GM19193 (cell line): Measurements from ENCODE around the gene ZPR1.

Experiments
- POLR2A ChIP-seq: IDR thresholded peaks from 4 replicates; pipeline ENCODE4 v1.6.1; 2011; ENCODE audit not compliant: insufficient read depth, insufficient read length; ENCODE audit errors: extremely low read depth

ZPR1 gene

DNA sequence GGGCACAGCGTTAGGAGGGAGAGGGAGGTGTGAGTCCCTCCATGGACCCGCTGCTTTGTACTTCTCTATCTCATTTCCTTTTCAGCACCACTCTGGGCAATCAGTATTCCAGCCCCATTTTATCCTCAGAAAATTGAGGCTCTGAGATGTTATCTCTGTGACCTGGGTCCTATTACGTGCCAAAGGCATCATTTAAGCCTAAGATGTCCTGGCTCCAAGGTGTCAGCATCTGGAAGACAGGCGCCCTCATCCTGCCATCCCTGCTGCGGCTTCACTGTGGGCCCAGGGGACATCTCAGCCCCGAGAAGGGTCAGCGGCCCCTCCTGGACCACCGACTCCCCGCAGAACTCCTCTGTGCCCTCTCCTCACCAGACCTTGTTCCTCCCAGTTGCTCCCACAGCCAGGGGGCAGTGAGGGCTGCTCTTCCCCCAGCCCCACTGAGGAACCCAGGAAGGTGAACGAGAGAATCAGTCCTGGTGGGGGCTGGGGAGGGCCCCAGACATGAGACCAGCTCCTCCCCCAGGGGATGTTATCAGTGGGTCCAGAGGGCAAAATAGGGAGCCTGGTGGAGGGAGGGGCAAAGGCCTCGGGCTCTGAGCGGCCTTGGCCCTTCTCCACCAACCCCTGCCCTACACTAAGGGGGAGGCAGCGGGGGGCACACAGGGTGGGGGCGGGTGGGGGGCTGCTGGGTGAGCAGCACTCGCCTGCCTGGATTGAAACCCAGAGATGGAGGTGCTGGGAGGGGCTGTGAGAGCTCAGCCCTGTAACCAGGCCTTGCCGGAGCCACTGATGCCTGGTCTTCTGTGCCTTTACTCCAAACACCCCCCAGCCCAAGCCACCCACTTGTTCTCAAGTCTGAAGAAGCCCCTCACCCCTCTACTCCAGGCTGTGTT, 41.1 kb upstream of the ZPR1 start:
- no peak for TF ChIP-seq POLR2A

DNA sequence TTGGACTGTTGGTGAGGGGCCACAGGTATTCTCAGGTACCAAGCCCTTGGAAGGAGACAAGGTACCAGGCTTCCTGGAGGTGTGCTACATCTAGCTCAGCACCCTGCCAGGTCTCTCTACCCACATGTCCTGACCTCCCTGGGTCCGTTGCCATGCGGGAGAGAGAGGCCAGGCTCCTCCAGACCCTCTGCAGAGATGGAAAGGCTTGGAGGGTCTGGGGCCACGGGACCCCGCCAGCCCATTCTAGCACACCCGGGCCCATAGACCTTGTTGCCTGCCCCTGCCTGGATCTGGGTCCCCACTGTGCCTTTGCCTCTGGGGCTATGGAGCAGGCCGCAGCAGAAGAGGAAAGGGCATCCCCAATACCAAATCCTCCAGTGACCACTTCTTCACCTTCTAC, 39.6 kb upstream of the ZPR1 start:
- TF ChIP-seq POLR2A: no peak

DNA sequence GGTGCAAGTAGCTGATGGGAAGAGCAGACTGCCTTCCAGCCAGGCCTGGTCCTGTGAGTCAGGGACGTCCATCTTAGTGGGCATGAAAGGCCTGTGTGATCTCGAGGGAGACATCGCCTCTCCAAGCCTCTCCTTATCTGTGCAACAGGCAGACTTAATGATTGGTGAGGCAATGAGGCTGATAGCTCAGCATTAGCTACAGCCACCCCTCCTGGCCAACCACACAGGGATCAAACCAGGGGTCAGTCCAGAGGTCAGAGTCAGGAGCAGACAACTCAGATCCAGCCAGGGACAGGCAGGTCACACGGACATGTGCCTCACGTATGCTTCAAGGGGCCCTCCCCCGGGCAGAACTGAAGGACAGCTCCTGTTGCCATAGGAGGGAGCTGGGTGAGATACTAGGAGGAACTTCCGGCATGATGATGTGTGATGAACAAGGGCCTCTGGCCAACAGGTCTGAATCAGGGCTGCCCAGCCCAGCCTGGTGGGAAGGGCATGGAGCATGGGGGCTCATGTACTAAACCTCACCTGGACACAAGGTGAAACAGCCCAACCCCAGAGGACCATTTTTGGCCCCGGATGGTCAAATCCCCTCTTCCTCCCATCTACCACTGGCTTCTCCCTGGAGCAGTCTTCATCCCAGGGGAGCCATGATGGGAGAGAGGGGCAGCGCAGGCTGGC, 39.1 kb upstream of the ZPR1 start:
- TF ChIP-seq POLR2A: no peak

GRCh38 chr11:116825854-116826750, 38.3 kb upstream of the ZPR1 start:
- no peak for TF ChIP-seq POLR2A

GRCh38 chr11:116825434-116825833, 37.6 kb upstream of the ZPR1 start:
- TF ChIP-seq POLR2A: no peak

DNA sequence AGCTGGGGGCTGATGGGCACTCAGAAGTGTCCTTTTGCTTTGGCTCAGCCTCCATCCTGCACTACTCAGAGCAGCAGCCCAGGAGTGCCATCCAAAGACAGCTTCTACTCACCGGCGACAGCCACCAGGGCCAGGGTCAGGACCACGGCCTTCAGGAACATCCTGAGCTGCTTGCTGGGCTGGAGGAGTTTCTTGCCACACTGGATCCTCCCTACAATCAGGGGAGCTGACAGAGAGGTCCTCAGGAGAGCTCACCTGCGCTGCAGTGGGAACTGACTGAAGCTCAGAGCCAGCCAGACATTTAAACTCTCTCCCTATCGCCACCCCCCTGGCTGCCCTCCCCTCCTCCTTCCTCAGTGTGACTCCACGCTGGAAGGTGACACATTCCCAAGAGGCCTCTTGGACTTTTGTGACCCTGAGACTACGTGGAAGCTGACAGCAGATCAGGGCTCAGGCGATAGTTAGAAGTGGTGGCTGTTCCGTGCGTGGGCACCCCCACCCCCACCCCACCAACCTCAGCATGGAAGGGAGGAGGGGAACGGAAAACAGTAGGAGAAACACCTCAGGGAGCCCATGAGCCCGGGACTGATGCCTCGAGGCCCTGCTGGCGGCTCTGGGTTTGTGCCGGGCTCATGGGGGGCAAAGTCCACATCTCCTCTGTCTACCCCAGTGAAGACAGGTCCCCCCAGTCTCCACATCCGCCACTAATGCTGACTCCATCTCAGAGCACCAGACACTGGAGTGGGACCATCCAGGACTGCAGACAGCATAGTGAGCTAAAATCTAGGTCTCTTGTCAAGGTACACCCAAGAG, 35.4 kb upstream of the ZPR1 start, which contains the start of gene APOA4:
TSS of gene APOA4 (minus strand) at position 274 of the 813 bp plus-strand sequence. CDS start at position 161, 113 bp downstream.
- no peak for TF ChIP-seq POLR2A

- TF ChIP-seq POLR2A: no peak
Measured at GRCh38 chr11:116822575-116822974, 34.8 kb upstream of the ZPR1 start.

DNA sequence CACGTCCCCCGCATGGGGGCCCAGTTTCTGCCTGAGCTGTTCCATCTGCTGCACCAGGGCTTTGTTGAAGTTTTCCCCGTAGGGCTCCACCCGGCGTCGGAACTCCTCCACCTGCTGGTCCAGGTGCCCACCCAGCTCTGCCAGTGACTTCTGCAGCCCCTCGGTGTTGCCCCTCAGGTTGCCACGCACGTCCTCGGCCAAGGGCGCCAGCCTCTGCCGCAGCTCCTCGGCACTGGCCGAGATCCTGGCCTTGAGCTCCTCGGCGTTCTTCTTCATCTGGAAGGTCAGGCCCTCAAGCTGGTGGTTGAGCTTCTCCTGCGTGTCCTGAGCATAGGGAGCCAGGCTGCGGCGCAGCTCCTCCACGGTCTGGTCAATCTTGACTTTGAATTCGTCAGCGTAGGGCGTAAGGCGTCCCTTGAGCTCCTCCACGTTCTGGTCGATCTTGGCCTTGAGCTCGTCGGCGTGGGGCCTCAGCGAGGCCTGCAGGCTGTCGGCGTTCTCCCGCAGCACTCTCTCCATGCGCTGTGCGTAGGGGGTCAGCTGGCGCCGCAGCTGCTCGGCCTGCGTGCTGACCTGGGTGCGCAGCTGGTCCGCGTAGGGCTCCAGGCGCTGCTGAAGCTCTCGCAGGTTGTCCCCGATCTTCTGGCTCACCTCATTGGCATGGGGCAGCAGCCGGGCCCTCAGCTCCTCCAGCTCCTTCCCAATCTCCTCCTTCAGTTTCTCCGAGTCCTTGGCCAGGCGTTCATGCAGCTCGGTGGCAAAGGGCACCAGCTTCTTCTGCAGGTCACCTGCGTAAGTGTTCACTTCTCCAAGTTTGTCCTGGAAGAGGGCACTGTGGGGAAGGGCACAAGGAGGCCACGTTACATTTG, 33.5 kb upstream of the ZPR1 start:
- no peak for TF ChIP-seq POLR2A

DNA sequence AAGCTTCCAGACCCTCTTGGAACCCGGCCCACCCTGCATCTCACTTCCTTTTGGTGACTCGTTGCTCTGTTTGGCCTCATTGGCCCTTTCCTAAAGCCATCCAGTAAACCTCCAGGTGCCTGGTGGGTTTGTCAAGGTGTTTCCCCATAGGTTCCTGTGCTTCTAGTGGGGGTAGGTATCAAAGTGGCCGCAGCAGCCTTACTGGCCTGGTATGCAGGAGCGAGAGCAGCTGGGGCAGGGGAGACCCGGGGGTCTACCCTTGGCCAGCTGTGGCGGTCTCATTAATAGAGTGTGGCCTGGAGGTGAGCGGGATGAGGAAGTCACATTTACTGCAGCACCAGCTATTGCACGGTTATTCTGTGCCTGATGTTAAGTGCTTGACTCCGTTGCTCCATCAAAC, 31.2 kb upstream of the ZPR1 start:
- TF ChIP-seq POLR2A: no peak

DNA sequence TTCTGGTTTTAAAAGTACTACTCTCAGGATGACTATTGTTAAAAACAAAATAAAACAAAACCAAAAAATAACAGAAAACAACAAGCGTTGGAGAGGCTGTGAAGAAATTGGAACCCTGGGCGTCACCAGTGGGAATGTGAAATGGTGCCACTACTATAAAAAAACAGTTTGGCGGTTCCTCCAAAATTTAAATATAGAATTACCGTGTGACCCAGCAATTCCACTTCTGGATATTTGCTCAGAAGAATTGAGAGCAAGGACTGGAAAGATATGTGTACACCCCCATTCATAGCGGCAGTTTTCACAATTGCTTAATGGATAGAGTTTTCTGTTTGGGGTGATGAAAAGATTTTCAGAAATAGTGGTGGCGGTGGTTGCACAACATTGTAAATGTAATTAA, 26.7 kb upstream of the ZPR1 start:
- TF ChIP-seq POLR2A: no peak

DNA sequence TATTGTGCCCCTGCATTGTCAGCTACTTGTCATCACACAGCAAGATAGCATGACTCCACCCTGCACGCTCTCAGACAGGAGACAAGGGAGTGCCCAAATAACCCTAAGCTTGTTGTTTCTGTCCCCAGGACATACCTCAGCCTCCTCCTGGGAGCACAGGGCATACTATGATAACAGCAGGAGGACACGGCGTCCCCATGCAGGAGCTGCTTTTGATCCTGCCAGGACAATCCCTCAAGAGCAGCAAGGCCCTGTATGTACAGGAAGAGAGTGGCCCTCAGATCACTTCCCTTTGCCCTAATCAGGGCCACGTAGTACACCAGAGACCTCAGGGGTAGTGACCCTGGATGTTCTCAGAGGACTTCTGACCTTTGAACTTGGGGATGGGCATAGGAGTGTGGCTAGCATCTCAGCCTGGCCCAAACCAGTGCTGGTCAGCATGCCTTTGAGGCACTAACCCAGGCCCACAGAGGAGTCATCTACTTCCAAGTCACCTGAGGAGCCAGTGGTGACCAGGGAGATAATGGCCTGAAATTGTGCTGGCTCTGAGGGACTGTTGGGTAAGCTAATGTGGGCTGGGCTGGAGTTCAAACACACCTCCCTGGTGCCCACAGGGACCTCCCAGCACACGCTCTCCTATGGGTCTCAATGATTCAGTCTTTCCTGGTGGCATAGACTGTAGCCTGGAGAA, 26.1 kb upstream of the ZPR1 start:
- no peak for TF ChIP-seq POLR2A

- TF ChIP-seq POLR2A: no peak
Measured at GRCh38 chr11:116813170-116813569, 25.3 kb upstream of the ZPR1 start.

GRCh38 chr11:116812109-116812508, 24.3 kb upstream of the ZPR1 start:
- no peak for TF ChIP-seq POLR2A
